Neutrophil (primary cell): ENCODE data around the gene SLC35F1.

Source experiments
- H3K27ac ChIP-seq: fragments of 200-600 bp; sonication (generic); 2 replicates; pipeline ENCODE4 v1.5.1; 2016; ENCODE audit warnings: mild to moderate bottlenecking, moderate library complexity
- H3K27me3 ChIP-seq: fragments of 200-600 bp; sonication (generic); 2 replicates; pipeline ENCODE4 v1.6.0; 2016; ENCODE audit warnings: mild to moderate bottlenecking
- H3K36me3 ChIP-seq: fragments of 200-600 bp; sonication (generic); 2 replicates; pipeline ENCODE4 v1.5.1; 2017
- H3K4me1 ChIP-seq, 2 experiments: fragments of 200-600 bp in 1 of 2; sonication (generic) in 1 of 2; 1 replicate in 1 of 2; 2 replicates in 1 of 2; pipeline versions ENCODE4 v1.5.1 to v1.6.1; 2013 to 2016; ENCODE audit warnings: low read depth in 1 of 2, low read length in 1 of 2, mild to moderate bottlenecking in 1 of 2, moderate library complexity in 1 of 2; ENCODE audit not compliant: control insufficient read depth in 1 of 2, insufficient read depth in 1 of 2
- H3K4me3 ChIP-seq, 2 experiments: fragments of 200-600 bp in 1 of 2; sonication (generic) in 1 of 2; 1 replicate in 1 of 2; 2 replicates in 1 of 2; pipeline ENCODE4 v1.5.1; 2013 to 2016; ENCODE audit warnings: low read depth in 1 of 2, low read length in 1 of 2, mild to moderate bottlenecking in 1 of 2, moderate library complexity in 1 of 2
- H3K9me3 ChIP-seq: fragments of 200-600 bp; sonication (generic); 2 replicates; pipeline ENCODE4 v1.5.1; 2016
- TF ChIP-seq, protein P1 (sequence below): fragments of 200-600 bp; sonication (generic); IDR thresholded peaks from 2 replicates; pipeline ENCODE4 v1.5.1; 2016; ENCODE audit warnings: antibody characterized with exemption

SLC35F1 gene

DNA sequence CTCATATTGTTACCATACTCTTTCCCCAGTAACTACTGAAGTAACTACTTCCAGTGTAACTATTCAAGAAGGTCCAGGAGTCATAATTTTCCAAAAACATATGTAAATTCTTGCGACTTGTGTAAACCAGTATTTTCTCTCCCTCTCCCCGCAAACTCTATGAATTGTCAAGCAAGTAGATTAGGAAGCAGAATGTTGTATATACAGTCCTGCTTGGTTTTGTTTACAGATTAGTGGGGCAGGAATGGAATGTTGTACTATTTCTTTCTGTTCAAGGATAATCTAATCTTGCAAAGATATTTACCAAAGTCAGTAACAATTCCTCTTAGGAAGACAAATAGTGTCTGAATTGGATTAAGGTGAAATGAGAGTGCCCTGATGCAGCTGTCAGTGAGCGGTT is 406.1 kb downstream of the SLC35F1 start:
- TF ChIP-seq, protein P1, sequence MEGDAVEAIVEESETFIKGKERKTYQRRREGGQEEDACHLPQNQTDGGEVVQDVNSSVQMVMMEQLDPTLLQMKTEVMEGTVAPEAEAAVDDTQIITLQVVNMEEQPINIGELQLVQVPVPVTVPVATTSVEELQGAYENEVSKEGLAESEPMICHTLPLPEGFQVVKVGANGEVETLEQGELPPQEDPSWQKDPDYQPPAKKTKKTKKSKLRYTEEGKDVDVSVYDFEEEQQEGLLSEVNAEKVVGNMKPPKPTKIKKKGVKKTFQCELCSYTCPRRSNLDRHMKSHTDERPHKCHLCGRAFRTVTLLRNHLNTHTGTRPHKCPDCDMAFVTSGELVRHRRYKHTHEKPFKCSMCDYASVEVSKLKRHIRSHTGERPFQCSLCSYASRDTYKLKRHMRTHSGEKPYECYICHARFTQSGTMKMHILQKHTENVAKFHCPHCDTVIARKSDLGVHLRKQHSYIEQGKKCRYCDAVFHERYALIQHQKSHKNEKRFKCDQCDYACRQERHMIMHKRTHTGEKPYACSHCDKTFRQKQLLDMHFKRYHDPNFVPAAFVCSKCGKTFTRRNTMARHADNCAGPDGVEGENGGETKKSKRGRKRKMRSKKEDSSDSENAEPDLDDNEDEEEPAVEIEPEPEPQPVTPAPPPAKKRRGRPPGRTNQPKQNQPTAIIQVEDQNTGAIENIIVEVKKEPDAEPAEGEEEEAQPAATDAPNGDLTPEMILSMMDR = no peak
- H3K9me3 ChIP-seq = no peaks in the 10 kb centered on the region
- H3K27me3 ChIP-seq = no peaks in the 10 kb centered on the region
- no peak overlapping the region for H3K27ac ChIP-seq
- H3K4me1 ChIP-seq = no peaks in the 10 kb centered on the region
- H3K36me3 ChIP-seq = no peaks in the 10 kb centered on the region
- no peak overlapping the region for H3K4me3 ChIP-seq

DNA sequence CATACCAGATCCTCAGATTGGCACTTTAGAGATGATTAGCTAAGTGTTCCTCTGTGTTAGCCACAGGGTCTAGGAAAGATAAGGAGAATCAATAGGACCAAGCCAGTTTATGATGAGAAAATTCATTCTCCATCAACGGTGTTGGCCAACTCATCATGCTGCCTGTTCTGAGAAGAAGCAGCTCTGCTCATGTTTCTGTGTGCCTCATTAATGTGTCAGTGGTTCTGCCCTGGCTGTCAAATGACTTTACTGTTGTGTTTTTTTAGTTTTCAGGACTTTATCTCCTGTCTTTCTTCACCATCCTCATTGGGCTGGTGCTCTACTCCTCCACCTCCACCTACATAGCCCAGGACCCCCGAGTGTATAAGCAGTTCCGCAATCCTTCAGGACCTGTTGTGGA is 406.7 kb downstream of the SLC35F1 start:
- Histone ChIP-seq H3K27ac (no peak overlapping the region), H3K9me3 (no peaks in the 10 kb centered on the region), H3K27me3 (no peaks in the 10 kb centered on the region), H3K4me1 (no peaks in the 10 kb centered on the region), H3K4me3 (no peak overlapping the region), H3K36me3 (no peaks in the 10 kb centered on the region)
- TF ChIP-seq, protein P1 = no peak

DNA sequence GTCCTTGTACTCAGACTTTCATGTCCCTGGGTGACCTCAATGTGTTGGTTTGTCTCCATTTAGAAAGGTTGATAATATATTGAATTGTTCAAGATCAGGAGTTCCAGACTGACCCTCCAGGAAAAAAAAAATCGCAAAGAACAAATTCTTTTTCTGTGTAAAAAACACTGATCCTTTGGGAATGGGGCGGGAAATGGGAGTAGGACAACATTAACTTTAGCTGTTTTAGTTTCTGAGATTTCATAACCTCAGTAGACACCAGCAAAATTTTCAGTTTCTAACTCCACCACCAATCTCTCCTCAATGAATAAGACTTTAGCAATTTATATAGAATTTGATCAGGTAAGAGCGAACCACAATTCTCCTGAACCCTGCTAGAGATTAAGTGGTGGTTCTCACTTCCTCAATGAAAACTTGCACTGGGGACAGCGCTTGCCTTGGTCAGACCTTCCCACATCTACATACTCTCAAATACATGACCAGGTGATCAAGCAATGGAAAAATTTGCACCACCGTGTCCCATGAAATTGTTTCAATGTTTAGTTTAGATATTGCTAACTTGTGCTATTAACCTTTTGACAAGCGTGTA is 409.8 kb downstream of the SLC35F1 start:
- Histone ChIP-seq H3K4me3 (no peak overlapping the region), H3K4me1 (no peaks in the 10 kb centered on the region), H3K27ac (no peak overlapping the region), H3K27me3 (no peaks in the 10 kb centered on the region), H3K9me3 (no peaks in the 10 kb centered on the region), H3K36me3 (no peaks in the 10 kb centered on the region)
- TF ChIP-seq, protein P1 = no peak

DNA sequence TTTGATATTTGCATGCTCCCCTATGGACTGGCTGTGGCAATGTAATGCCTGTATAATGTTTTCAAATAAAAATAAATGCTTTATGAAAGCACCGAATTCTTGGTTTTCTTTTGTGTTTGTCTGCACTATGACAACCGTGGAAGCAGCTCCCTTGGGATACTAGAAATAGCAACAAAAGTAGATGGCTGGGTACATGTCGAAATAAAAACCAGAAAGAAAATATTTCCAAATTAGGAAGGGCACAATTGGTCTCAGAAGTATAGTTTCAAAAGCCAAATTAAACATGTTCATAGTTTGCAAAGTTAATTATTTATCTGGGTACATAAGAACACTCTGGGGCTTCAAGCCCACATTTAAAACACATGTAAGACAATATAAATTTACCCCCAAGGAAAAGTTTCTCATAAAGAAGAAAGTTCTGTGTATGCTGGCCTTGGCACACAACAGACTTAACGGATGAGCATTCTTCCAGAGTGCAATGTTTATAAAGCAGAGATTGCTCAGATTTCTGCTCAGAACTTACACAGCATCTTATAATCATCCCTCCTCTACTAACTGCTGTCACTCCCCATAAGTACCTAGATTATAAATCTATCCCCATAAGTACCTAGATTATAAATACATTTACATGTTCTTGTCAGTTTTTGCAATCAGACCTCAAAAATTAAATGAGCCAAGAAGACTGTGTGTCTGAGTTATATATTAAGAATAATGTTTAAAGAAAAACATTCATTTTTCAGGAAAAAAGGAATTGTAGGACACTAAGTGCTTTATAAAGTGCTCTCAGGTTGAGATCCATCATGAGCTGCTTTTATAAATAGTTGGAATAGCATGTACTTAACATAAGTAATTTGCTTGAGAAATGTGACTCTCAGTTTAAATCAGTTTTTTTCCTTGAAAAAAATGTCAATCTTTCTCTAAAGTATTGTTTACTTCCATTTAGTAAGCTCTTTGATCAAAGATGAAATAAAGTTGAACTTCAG is 410.8 kb downstream of the SLC35F1 start:
- H3K4me3 ChIP-seq = no peak overlapping the region
- no peaks in the 10 kb centered on the region for H3K36me3 ChIP-seq
- no peaks in the 10 kb centered on the region for H3K9me3 ChIP-seq
- TF ChIP-seq, protein P1 = no peak
- no peaks in the 10 kb centered on the region for H3K4me1 ChIP-seq
- no peak overlapping the region for H3K27ac ChIP-seq
- H3K27me3 ChIP-seq = no peaks in the 10 kb centered on the region

DNA sequence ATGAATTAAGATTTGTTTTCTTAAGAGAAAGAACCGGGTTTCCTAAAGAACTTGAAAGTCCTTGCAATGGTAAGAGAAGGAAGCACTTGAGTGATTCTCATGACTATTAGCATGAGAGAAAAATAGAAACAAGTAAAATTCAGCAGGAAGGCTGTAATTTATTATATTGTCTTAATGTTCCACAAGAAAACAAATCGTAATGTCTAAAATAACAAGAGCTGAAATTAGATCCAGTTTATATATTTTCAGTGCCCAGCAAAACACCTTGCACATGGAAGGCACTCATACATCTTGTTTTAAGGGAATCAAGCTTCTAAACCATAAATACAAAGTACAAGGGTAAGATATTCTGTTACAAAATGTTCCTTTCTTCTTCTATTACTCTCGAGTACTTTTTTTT is 411.6 kb downstream of the SLC35F1 start:
- TF ChIP-seq, protein P1 = no peak
- no peaks in the 10 kb centered on the region for H3K9me3 ChIP-seq
- no peaks in the 10 kb centered on the region for H3K36me3 ChIP-seq
- no peak overlapping the region for H3K27ac ChIP-seq
- H3K4me3 ChIP-seq = no peak overlapping the region
- H3K4me1 ChIP-seq = no peaks in the 10 kb centered on the region
- H3K27me3 ChIP-seq = no peaks in the 10 kb centered on the region
